HepG2 (cell line): ENCODE results near the gene GLS2. TPM values are rescaled to one million over a fixed set of nuclear protein-coding genes. Genes with fewer than 3 reads are reported as not detected.

Source experiments
- ATAC-seq: fragments of 200-7000 bp; cut with Tn5 transposase; 3 replicates; pipeline ENCODE4 v1.9.1; 2020; ENCODE audit warnings: mild to moderate bottlenecking, moderate library complexity
- BruUV-seq: library from RNA; stranded (reverse); fragments of 400-500 nt; replicated peaks from 2 replicates; lab custom pipeline; 2021; lab: Mats Ljungman, UMichigan
- CTCF ChIA-PET: fragments of 300-600 bp; formaldehyde crosslinking; extraction: SDS; loops from one replicate; lab custom pipeline; 2021; ENCODE audit warnings: low total read pairs, inconsistent platforms, low intra/inter-chr PET ratio; lab: Yijun Ruan, JAX
- POLR2A ChIA-PET: fragments of 350-600 bp; sonication (Branson Sonifier 250); formaldehyde crosslinking; loops from one replicate; lab custom pipeline; 2020; ENCODE audit warnings: antibody characterized with exemption, inconsistent platforms; lab: Yijun Ruan, JAX
- DNase-seq: peaks from one replicate; pipeline ENCODE4 v3.0.0-alpha.2; 2015; ENCODE audit warnings: low spot score
- FAIRE-seq: peaks from 3 replicates; lab custom pipeline; 2011; peaks lifted over from hg19 to GRCh38; lab: Jason Lieb, UNC
- H2AFZ ChIP-seq: one replicate; pipeline ENCODE4 v1.6.1; 2011; ENCODE audit warnings: low read length, inconsistent platforms
- H3K27ac ChIP-seq: fragments of 300-600 bp; 3 replicates; pipeline ENCODE4 v1.8.0; 2011; ENCODE audit warnings: mixed run types, mild to moderate bottlenecking, mixed read lengths, low read length, inconsistent platforms; ENCODE audit not compliant: insufficient read depth; ENCODE audit errors: extremely low read length
- H3K27me3 ChIP-seq, 2 experiments: fragments of 200-600 bp in 1 of 2; 2 replicates in 1 of 2; 3 replicates in 1 of 2; pipeline versions ENCODE4 v1.6.0 to v1.8.0; 2011; ENCODE audit warnings: low read length in 2 of 2, mild to moderate bottlenecking in 2 of 2, moderate library complexity in 2 of 2, inconsistent platforms in 1 of 2; ENCODE audit not compliant: insufficient read depth in 2 of 2, control insufficient read depth in 1 of 2
- H3K36me3 ChIP-seq, 2 experiments: fragments of 200-600 bp in 1 of 2; replicated peaks in 1 of 2; 2 replicates in 1 of 2; 3 replicates in 1 of 2; pipeline versions ENCODE4 v1.5.1 to v1.8.0; 2011; ENCODE audit warnings: low read length in 2 of 2, inconsistent platforms in 1 of 2; ENCODE audit not compliant: insufficient read depth in 2 of 2, control insufficient read depth in 1 of 2
- H3K4me1 ChIP-seq: 2 replicates; pipeline ENCODE4 v1.5.1; 2012; ENCODE audit warnings: low read length, inconsistent platforms; ENCODE audit not compliant: insufficient read depth
- H3K4me2 ChIP-seq: 2 replicates; pipeline ENCODE4 v1.6.0; 2011; ENCODE audit warnings: low read depth, low read length, inconsistent platforms
- H3K4me3 ChIP-seq, 3 experiments: fragments of 200-600 bp in 1 of 3; sonication (generic), shearing (Covaris generic) in 1 of 3; replicated peaks in 1 of 3; 2 replicates each; pipeline ENCODE4 v1.5.1; 2011 to 2016; ENCODE audit warnings: low read length in 3 of 3, inconsistent platforms in 2 of 3, low read depth in 2 of 3, mild to moderate bottlenecking in 2 of 3, control low read depth in 1 of 3, mixed read lengths in 1 of 3; ENCODE audit not compliant: insufficient read depth in 1 of 3
- H3K79me2 ChIP-seq: one replicate; pipeline ENCODE4 v1.6.1; 2011; ENCODE audit warnings: low read length, inconsistent platforms; ENCODE audit not compliant: insufficient read depth
- H3K9ac ChIP-seq: 2 replicates; pipeline ENCODE4 v1.6.0; 2011; ENCODE audit warnings: mild to moderate bottlenecking, low read depth, low read length, inconsistent platforms; ENCODE audit not compliant: insufficient read depth
- H3K9me3 ChIP-seq: 2 replicates; pipeline ENCODE4 v1.5.1; 2012; ENCODE audit warnings: mild to moderate bottlenecking, low read length
- H4K20me1 ChIP-seq: 2 replicates; pipeline ENCODE4 v1.6.0; 2011; ENCODE audit warnings: inconsistent platforms, mild to moderate bottlenecking, low read length, moderate library complexity; ENCODE audit not compliant: insufficient read depth
- HNRNPK ChIP-seq: fragments of 200-400 bp; formaldehyde crosslinking; IDR thresholded peaks from 2 replicates; pipeline ENCODE4 v1.6.1; 2018; ENCODE audit warnings: low read length, low read depth, moderate library complexity, mild to moderate bottlenecking; ENCODE audit not compliant: poor library complexity, severe bottlenecking
- MNT ChIP-seq: fragments of 450-650 bp; IDR thresholded peaks from 2 replicates; pipeline ENCODE4 v1.6.1; 2016
- ZNF10 ChIP-seq: sonication (generic); formaldehyde crosslinking; IDR thresholded peaks from 2 replicates; pipeline ENCODE4 v1.4.0; 2020; ENCODE audit warnings: mild to moderate bottlenecking, low read depth, missing genetic modification reagents, borderline replicate concordance
- ZNF460 ChIP-seq: sonication (generic); formaldehyde crosslinking; IDR thresholded peaks from 2 replicates; pipeline ENCODE4 v1.5.1; 2020; ENCODE audit warnings: missing genetic modification reagents, mild to moderate bottlenecking, borderline replicate concordance
- ZNF770 ChIP-seq: sonication (generic); formaldehyde crosslinking; IDR thresholded peaks from 2 replicates; pipeline ENCODE4 v1.5.0; 2020; ENCODE audit warnings: mild to moderate bottlenecking, missing genetic modification reagents
- WGBS: methylation state at CpG from one replicate; pipeline ENCODE4 v1.1.6; 2017; ENCODE audit warnings: low lambda C conversion rate; 5-methylcytosine and 5-hydroxymethylcytosine counted together
- in situ Hi-C: cut with HindIII; loops from 2 replicates; pipeline ENCODE4 v1.10.0; 2017; ENCODE audit warnings: low pct_unique_long_range_greater_than_20kb; ENCODE audit not compliant: extremely low pct_ligation_motif_present
- intact Hi-C: fragments of 100-400 bp; cut with micrococcal nuclease; formaldehyde crosslinking; loops from one replicate; pipeline ENCODE4 v1.10.0; 2022; ENCODE audit not compliant: unreplicated experiment
- polyA plus RNA-seq, 8 experiments: library from polyadenylated mRNA; depleted of rRNA in 3 of 8; stranded (reverse) in 7 of 8; unstranded in 1 of 8; fragments of >200 nt; fragmentation: Illumina TruSeq in 4 of 8; extraction: Trizol in 4 of 8; gene quantifications; 2 replicates each; pipeline versions ENCODE4 v1.2.1 to v1.2.3, GENCODE V29; 2011 to 2016; ENCODE audit warnings: low read depth in 4 of 8, missing spikeins in 1 of 8, mixed read lengths in 1 of 8; ENCODE audit not compliant: insufficient read depth in 1 of 8
- total RNA-seq, 5 experiments: library from RNA; depleted of rRNA; stranded (reverse); fragments of >200 nt; fragmentation: Illumina TruSeq; extraction: Trizol; gene quantifications; 2 replicates each; pipeline ENCODE4 v1.2.3, GENCODE V29; 2016; ENCODE audit warnings: low read depth in 1 of 5

The GLS2 gene
- total and polyA plus RNA-seq, 2 of the 13 experiments (the other 11 are each of a cell fraction or from before 2014, with no cell fraction given), result 8.6 to 12.2 TPM

- TF ChIP-seq HNRNPK (peak; percentile 84), ZNF10 (CRISPR knock-in tag) (no peak), ZNF770 (CRISPR knock-in tag) (0 out of 2 replicates have a peak, but pooled peaks have one; percentile 8)
Measured at GRCh38 chr12:56521590-56522371, 33.8 kb upstream of the GLS2 start, which contains the start of gene RBMS2 (continued).

- Histone ChIP-seq H4K20me1 (no peaks in the 10 kb centered on the region), H3K9me3 (no peaks in the 10 kb centered on the region), H3K4me1 (peaks cover 31% of the 10 kb centered on the region), H3K9ac (peak overlapping the region; percentile 68; the same call in 1 of the 2 replicates), H2AFZ (peak overlapping the region; percentile 78), H3K79me2 (no peaks in the 10 kb centered on the region), H3K4me3 (peak overlapping the region; percentile 65 to 73 (median 66)), H3K4me2 (peak overlapping the region; percentile 75), H3K27me3 (no peaks in the 10 kb centered on the region; a peak in 1 of 5 replicates), H3K36me3 (no peaks in the 10 kb centered on the region), H3K27ac (no peak overlapping the region)
- CTCF ChIA-PET, result no interaction called here
- DNase-seq, result no peak
- in situ Hi-C loops (no loop called here), intact Hi-C loops (no loop called here)
- ATAC-seq, result no peak
- no peak for FAIRE-seq
- 37% methylated on average over 8 of the region's 8 CpGs for WGBS
- TF ChIP-seq ZNF460 (CRISPR knock-in tag) (peak; percentile 85), MNT (no peak)
- no TSS peak for BruUV-seq
- POLR2A ChIA-PET, result interaction anchor here (0.7 to 1.7 kb wide), 3 partner anchors 108 to 116 kb away, joined by 3 to 7 read pairs (median 3); no protein-coding TSS in a partner anchor
Measured at GRCh38 chr12:56521209-56521589, 33.2 kb upstream of the GLS2 start.
